ENCODE results near the gene C16orf82. TPM values are rescaled to one million over a fixed set of nuclear protein-coding genes. Genes with fewer than 3 reads are reported as not detected.

C16orf82 gene
- total and polyA plus RNA-seq, 2 of the 8 experiments (the other 6 are each of a cell fraction or from before 2014, with no cell fraction given): not detected

GRCh38 chr16:27049117-27049516 lies 17.6 kb upstream of the C16orf82 start:
- POLR2A ChIA-PET (ENCODE audit: partially characterized antibody): no interaction called here
- Histone ChIP-seq H4K20me1 (replicated peaks in 1 of 2; ENCODE audit: control insufficient read depth in 1 of 2, insufficient read depth in 2 of 2, low read length in 2 of 2) (no peaks in the 10 kb centered on the region), H3K27ac (ENCODE audit: low read depth, low read length) (no peak overlapping the region), H3K4ac (replicated peaks; ENCODE audit: insufficient read length, low read depth, low read length) (no peak overlapping the region), H3K56ac (replicated peaks; ENCODE audit: insufficient read length, low read depth, low read length) (no peak overlapping the region), H2AK5ac (ENCODE audit: low read depth, low read length) (no peak overlapping the region), H3K23ac (ENCODE audit: insufficient read length) (no peak overlapping the region), H3K27me3 (replicated peaks in 1 of 4; ENCODE audit: control insufficient read depth in 3 of 4, extremely low read depth in 1 of 4, insufficient read depth in 3 of 4, low read length in 3 of 4) (no peaks in the 10 kb centered on the region), H4K91ac (replicated peaks; ENCODE audit: insufficient read length, low read length) (no peak overlapping the region), H4K8ac (ENCODE audit: extremely low read depth, insufficient read depth, low read length) (no peak overlapping the region), H3K4me3 (ENCODE audit: extremely low read depth in 1 of 4, insufficient read depth in 2 of 4, low read depth in 3 of 4, low read length in 4 of 4) (no peak overlapping the region), H3K18ac (ENCODE audit: extremely low read depth, low read length) (no peak overlapping the region), H3K9me3 (ENCODE audit: insufficient read depth in 2 of 2, low read depth in 1 of 2, low read length in 1 of 2) (peaks cover 5 to 6% of the 10 kb centered on the region in 2 experiments; a peak in 2 of 4 replicates), H2BK15ac (ENCODE audit: low read length) (no peak overlapping the region), H2BK20ac (ENCODE audit: low read length) (no peak overlapping the region), H3K36me3 (ENCODE audit: control insufficient read depth in 2 of 4, insufficient read depth in 4 of 4, low read length in 3 of 4) (no peaks in the 10 kb centered on the region), H3K14ac (ENCODE audit: insufficient read length) (no peak overlapping the region), H2BK12ac (ENCODE audit: low read depth, low read length) (no peak overlapping the region), H2BK120ac (replicated peaks; ENCODE audit: low read depth, low read length) (no peak overlapping the region), H2AFZ (ENCODE audit: low read length) (no peak overlapping the region), H2BK5ac (ENCODE audit: low read depth, low read length) (no peak overlapping the region), H4K5ac (ENCODE audit: insufficient read length, low read depth, low read length) (no peak overlapping the region), H3K23me2 (ENCODE audit: low read depth, low read length) (no peaks in the 10 kb centered on the region; the same call in none of the 2 replicates), H3K79me2 (ENCODE audit: control insufficient read depth in 1 of 2, insufficient read depth in 2 of 2, low read length in 2 of 2) (no peaks in the 10 kb centered on the region), H3K4me1 (replicated peaks in 1 of 4; ENCODE audit: control insufficient read depth in 3 of 4, insufficient read depth in 4 of 4, low read length in 3 of 4) (peaks cover 1 to 10% (median 3%) of the 10 kb centered on the region in 4 experiments; a peak in 4 of 7 replicates), H3K79me1 (ENCODE audit: low read depth, low read length) (no peaks in the 10 kb centered on the region), H3K4me2 (ENCODE audit: insufficient read depth in 1 of 2, low read depth in 2 of 2, low read length in 2 of 2) (no peak overlapping the region), H3K9ac (replicated peaks in 1 of 4; ENCODE audit: extremely low read depth in 1 of 4, low read depth in 3 of 4, low read length in 3 of 4) (no peak overlapping the region)
- 84% methylated on average over 5 of the region's 5 CpGs; no CpG with 5 or more reads in 1 of the 2 experiments for WGBS, 2 experiments (ENCODE audit: extremely low coverage in 1 of 2, insufficient coverage in 1 of 2, insufficient read length in 1 of 2, insufficient replicate concordance in 2 of 2, low coverage in 1 of 2, low lambda C conversion rate in 2 of 2, missing lambda C conversion rate in 1 of 2)
- no peak for DNase-seq (ENCODE audit: low read depth in 1 of 2, low spot score in 2 of 2)
- CTCF ChIA-PET (ENCODE audit: partially characterized antibody): interaction anchor here (1.0 to 1.5 kb wide), 2 partner anchors 63 to 86 kb away, joined by 3 read pairs; no protein-coding TSS in a partner anchor
- FAIRE-seq: no peak
- TF ChIP-seq TAF1 (IDR thresholded peaks at IDR 0.05; ENCODE audit: low read depth, low read length) (no peak), RNF2 (IDR thresholded peaks at IDR 0.05; ENCODE audit: borderline replicate concordance, low read depth, low read length, missing control alignments, poor library complexity, severe bottlenecking) (no peak), SP4 (IDR thresholded peaks at IDR 0.05; ENCODE audit: low read length) (no peak), KDM1A (IDR thresholded peaks at IDR 0.05; ENCODE audit: borderline replicate concordance, low read length) (no peak), POLR2AphosphoS5 (IDR thresholded peaks at IDR 0.05; ENCODE audit: low read depth, low read length) (no peak), EZH2 (IDR thresholded peaks at IDR 0.05; ENCODE audit: low read depth, low read length, severe bottlenecking) (no peak), JUND (IDR thresholded peaks at IDR 0.05; ENCODE audit: low read length) (no peak), MAFK (IDR thresholded peaks at IDR 0.05; ENCODE audit: low read depth, low read length) (no peak), E2F6 (IDR thresholded peaks at IDR 0.05) (no peak), SRF (IDR thresholded peaks at IDR 0.05; ENCODE audit: low read depth, low read length) (no peak), GTF2F1 (IDR thresholded peaks at IDR 0.05; ENCODE audit: borderline replicate concordance, low read depth, low read length) (no peak), TCF12 (IDR thresholded peaks at IDR 0.05; ENCODE audit: low read depth, low read length) (no peak), PHF8 (conservative IDR thresholded peaks at IDR 0.05; ENCODE audit: low read depth, low read length) (no peak), BRCA1 (IDR thresholded peaks at IDR 0.05; ENCODE audit: low read depth, low read length) (no peak)
